ENCODE measurements around the gene PIP4K2A.
"Not testable (repeated sequence)": the region's sequence is repeated elsewhere in the genome, so short reads cannot be mapped to it uniquely, and the experiment has no call there.

The PIP4K2A gene

DNA sequence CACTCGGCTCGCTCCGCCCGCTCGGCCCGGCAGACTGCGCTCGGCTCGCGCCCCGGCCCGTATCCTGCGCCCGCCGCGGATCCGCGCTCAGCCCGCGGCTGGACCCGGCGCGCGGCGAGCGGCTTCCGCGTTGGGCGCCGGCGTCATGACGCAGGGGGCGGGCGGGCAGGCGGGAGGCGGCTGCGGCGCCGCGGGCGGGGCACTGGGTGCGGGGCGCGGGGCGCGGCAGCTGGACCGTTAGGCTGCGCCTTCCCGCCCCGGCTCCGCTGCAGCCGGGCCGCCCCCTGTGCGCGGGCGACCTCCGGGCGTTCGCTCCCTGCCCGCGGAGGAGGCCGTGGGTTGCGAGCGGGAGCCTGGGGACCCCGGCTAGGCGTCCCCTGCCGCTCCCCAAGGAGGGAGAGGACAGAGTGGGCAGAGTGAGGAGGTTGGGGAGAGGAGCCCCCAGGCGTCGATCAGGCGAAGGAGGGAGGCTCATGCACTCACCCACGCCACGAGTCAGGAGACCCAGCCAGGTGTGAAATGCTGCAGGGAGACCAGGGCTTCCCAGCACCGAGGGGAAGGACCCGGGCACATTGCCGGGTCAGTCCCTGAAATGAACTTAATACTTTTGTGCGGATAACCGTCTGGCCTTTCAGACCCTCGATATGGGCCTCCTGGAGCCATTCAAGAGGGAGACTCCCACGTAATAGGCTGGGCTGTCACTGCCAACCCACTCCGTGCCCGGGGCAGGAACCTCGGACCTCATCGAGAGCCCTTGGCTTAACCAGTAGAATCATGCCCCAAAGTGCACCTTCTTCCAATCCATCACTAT is at the start of gene PIP4K2A:
Gene PIP4K2A (minus strand): TSS at position 100 of the 811 bp plus-strand sequence. CDS start 252 bp downstream, outside the sequence.
- peak; percentile 64 to 73 for DNase-seq

DNA sequence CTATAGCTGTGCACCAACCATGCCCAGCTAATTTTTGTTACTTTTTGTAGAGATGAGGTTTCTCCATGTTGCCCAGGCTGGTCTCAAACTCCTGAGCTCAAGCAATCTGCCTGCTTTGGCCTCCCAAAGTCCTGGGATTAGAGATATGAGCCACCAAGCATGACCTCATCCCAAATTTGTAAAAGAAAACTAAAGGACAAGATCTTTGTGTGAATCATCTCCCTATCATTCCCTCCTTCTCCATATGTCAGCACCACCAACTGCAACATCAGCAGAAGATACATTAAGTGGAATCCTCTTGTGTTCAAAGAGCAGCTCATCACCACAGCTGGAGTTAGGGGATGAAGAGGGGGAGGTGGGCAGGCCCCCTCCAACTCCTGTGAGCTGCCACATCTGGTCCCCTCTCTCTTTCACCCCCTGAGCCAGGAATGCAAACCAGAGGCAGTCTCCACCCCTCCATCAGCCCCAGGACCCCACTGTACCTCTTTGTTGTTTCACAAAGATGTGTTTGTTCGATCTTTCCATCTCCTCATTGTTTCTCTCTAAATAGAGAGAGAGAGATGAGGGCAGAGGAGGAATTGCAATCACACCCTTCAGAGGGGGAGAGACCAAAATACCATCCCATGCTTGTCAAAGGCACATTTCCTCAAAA is 47.3 kb upstream of the PIP4K2A start:
- no peak for DNase-seq

DNA sequence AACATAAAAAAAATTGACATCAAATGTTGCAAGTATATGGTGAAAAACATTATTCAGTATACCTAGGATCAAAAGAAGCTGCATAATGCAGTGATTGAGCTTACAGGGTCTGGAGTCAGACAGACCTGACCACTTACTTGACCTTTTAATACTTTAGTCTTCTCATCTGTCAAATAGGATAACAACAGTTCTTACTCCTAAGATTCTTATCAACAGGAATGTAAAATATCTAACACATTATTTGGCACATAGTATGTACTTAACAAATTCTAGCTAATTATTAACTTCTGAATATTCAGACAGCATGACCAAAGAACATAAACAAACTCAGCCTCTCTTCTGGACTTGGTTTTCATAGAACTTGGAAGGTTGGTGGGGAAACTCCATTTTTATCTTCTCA is 45.6 kb upstream of the PIP4K2A start:
- no peak for DNase-seq

DNA sequence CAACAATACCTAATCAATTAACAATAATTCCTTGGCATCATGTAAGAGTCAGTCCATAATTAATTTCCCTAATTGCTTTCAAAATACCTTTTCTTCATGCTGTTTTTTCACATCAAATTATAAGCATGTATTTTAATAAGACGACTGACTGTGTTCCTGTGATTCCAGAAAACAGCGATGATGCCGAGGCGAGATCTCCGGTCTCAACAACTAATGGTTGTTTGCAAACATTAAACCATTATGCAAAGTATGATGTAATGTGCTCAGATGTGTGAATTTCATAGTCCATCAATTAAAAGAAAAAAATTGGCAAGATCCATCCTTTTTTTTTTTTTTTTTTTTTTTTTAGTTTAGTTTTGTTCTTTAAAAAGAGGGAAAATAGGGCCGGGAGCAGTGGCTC is 44.5 kb upstream of the PIP4K2A start:
- no peak for DNase-seq

DNA sequence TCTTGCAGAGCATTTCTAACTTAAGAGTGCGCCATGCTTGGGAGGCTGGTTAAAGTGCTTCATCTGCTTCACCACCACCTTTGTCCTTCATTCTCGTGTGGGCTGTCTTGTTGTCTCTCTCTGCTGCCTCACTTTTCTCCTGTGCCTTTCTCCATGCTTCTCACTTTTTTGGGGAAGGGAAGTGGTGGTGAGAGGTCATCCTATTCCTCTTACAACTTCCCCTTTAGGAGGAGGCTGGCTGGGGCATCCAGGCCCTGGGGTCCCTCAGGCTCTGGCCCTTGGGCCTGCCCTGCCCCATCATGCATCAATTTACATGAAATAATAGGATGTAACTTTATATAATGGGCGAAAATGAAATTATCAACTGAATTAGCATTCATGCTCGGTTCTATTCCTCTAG is 39.9 kb upstream of the PIP4K2A start:
- DNase-seq: no peak

DNA sequence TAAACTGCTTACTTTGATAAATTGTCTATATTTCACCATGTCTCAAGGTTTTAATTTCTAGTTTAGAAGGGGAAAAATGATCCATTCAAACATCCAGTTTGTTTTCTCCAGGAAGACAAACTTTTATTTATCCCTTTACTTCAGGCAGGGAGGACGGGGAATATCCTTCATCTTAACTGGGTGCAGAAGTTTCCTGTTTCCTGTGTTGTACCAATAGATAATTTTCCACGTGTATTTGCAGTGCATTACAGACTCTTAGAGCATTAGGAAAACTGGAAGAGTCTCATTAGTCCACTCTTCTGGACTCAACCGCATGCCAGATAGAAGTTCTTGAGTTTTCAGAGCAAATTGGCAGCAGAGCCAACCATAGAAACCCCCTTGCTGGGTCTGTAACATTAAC is 39.4 kb upstream of the PIP4K2A start:
- no peak for DNase-seq

DNA sequence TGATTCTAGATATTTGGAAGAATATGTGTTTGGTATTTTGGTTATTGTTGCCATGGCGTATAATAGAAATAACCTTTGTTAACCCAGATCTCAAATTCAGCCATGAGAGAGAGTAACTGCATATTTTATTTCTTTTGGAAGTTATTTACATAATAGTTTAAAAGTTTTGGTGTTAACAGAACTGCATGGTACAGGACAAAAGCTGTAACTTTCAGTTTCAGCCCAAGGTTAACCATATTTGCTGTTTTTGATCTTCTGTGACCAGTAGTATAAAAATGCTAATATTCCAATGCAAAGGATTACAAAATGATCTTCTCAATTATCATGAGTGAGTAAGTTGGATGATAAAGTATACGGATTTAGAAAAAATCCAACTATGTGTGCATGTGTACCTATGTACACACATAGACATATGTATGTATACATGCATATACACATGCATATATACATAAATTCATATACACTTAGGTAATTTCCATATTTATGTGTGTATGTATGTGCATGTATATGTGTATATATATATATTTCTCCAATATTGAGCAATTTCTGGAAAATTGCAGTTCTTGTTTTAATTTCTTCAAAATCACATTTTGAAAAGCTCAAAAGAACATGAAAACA is 38.0 kb upstream of the PIP4K2A start:
- DNase-seq: no peak

DNA sequence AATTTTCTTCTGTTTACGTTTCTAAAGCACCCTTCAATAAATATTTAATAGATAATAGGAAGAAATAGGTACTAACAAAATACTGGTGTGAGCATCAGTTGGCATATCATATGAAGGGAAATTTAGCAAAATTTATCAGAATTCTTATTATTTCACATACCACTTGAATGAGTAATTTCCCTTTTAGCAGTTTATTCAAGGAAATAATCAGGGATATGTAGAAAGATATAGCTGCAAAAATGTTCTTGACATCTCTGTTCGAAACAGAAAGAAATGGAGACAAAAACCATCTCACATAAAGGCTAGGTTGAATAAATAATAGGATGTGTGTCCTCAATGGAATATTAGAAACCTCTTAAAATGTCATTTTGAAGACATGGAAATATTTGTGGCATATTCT is 35.8 kb upstream of the PIP4K2A start:
- DNase-seq: no peak

DNA sequence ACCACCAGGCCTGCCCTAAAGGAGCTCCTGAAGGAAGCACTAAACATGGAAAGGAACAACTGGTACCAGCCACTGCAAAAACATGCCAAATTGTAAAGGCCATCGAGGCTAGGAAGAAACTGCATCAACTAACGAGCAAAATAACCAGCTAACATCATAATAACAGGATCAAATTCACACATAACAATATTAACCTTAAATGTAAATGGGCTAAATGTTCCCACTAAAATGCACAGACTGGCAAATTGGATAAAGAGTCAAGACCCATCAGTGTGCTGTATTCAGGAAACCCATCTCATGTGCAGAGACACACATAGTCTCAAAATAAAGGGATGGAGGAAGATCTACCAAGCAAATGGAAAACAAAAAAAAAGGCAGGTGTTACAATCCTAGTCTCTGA is 30.5 kb upstream of the PIP4K2A start:
- not testable (repeated sequence) for DNase-seq

DNA sequence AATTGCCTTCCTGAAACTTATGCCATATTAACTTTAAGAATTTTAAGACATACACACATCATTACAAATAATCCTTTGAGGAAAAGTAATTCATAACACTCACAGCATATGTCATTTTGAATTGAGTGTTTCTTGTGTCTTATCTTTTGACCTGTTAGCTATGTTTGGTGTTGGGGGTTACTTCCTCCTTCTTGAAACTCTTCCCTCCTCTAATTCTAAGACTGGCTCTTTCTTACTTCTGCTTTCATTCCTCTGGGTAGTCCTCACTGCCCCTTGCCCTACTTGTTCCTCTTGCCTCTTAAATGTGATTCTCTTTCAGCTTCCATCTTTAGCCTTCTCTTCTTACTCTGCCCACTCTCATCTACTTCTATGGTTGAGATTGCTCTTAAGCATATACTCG is 28.3 kb upstream of the PIP4K2A start:
- no peak for DNase-seq

DNA sequence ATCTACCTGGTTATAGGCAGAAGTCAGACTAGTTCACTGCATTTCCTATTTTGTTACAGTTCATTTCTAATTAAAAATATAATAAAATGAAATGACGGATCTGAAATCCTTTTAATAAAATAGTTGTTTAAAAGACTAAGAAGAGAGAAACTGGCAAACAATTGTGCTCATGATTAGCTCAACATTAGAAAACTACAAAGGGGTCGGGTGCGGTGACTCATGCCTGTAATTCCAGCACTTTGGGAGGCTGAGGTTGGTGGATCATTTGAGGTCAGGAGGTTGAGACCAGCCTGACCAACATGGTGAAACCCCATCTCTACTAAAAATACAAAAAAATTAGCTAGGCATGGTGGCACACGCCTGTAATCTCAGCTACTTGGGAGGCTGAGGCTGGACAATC is 27.3 kb upstream of the PIP4K2A start:
- not testable (repeated sequence) for DNase-seq

DNA sequence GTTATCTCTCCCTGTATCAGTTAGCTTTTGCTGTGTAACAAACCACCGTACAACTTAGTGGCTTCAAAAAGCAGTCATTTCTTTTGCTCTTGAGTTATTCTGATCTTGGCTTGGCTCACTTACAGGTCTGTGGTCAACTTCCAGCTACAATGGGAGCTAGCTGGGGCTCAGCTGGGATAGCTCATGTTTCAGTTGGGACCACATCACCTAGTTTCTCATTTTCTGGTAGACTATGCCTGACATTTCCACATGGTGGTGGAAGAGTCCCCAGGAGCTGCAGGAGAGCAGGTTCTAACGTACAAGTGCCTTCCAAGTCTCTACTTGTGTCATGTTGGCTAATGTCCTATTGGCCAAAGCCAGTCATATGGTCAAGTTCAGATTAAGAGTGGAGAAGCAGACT is 25.8 kb upstream of the PIP4K2A start:
- DNase-seq: no peak

DNA sequence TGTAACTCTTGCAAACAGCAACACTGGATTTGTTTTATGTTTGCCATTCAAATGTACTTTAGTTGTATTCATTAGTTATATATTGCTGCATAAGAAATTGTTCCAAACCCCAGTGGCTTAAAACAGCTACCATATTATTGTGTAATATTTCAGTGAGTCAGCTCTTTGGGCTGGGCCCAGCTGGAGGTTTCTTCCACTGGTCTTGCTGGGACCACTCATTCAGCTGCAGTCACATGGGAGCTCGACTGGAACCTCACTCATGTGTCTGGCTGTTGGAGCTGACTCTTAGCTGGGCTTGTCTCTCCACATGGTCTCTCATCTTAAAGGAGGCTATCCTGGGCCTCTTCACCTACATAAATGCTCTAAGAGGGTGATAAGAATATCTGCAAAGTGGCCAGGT is 23.2 kb upstream of the PIP4K2A start:
- DNase-seq: no peak

DNA sequence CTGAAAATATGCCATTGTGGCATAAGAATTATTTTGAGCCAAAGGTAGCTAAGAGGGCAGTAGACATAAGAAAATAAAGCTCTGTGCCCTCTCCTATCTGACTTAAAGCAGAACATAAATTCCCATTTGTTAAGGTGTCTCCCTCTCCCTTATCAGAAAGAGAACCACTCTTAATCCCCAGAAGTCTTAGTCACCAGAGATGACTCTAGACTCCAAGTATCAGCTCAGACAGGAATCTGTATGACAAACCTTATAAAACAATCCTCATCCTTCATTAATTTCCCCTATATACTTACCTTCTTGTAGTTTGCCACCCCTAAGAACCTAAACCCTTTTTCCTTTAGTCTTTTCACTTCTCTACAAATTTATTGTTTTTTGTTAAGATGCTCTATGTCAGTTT is 21.8 kb upstream of the PIP4K2A start:
- DNase-seq: no peak

DNA sequence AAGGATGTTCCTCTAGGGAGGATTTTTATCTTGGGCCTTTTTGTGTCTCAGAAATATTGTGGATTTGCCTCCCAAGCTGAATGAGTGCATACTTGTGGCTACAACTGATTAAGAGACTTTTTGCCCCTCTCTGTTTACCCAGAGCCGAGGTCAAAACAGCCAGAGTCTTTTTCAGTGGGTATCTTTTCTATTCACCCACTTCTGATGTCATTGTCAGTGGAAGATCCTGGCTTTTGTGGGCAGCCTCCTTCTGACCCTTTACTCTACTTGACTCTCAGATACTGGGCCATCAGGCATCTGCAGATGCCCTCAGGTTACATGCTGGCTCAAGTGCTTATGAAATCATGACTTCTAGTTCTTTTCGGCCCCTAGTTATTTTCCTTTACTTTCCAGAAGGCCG is 19.6 kb upstream of the PIP4K2A start:
- no peak for DNase-seq

DNA sequence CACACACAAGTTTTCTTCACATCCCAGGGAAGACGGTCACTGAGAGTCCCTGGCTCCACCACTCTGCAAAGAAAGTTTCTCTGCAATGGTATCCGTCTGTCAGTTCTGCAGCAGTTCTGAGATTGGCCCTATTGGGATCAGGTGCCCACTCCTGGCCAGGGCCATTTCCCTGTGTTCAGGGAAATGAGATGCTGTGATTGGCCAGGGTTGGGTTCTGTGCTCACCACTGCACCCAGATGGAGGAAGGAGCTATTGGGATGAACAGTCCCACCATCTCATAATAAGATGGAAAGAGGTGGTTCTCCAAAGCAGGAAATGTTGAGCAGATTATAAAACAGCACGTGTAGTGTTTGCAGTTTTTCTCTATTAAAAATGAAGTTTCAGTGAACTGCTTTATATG is 13.3 kb upstream of the PIP4K2A start:
- DNase-seq: no peak

DNA sequence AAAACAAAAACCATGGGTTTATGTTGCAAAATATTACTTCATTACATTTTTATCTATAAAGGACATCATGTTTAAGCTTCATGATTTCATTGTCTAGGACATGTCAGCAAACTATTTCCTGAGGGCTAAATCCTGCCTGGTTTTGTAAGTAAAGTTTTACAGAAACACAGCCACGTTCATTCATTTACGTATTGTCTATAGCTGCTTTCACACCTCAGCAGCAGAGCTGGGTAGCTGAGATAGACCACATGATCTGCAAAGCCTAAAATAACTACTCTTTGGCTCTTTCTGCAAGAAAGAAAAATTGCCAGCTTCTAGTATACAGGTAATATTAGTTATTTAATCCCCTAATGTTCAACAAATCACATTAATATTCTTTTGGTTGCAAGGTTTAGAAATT is 12.7 kb upstream of the PIP4K2A start:
- DNase-seq: no peak

DNA sequence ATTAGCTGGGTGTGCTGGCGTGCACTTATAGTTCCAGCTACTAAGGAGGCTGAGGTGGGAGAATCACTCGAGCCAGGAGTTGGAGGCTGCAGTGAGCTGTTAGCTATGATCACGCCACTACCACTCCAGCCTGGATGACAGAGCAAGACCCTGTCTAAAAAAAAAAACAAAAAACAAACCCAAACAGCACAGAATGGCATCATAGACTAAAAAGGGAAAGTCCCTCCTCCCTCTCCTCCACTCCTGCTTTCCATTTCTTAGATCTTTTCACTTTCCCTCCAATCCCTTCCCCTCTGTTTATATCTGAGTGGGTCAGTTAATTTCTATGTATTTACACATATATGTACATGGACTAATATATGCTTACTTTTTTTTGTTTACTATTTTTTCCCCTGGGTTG is 10.4 kb upstream of the PIP4K2A start:
- no peak for DNase-seq

DNA sequence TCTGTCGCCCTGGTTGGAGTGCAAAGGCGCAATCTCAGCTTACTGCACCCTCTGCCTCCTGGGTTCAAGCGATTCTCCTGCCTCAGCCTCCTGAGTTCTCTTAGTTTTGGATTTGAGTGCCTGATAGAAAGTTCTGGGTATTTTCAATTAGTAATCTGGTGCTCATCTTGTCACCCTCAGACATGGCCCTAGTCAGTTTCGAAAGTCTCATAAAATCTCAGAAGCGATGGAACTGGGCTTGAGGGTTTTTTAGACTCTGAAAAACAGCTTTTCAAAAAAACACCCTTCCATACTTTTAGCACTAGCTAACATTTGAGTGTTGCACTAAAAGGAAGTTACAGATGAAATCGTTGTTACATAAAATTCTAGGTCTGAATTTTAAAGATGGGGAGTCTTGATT is 9.4 kb upstream of the PIP4K2A start:
- DNase-seq: no peak

DNA sequence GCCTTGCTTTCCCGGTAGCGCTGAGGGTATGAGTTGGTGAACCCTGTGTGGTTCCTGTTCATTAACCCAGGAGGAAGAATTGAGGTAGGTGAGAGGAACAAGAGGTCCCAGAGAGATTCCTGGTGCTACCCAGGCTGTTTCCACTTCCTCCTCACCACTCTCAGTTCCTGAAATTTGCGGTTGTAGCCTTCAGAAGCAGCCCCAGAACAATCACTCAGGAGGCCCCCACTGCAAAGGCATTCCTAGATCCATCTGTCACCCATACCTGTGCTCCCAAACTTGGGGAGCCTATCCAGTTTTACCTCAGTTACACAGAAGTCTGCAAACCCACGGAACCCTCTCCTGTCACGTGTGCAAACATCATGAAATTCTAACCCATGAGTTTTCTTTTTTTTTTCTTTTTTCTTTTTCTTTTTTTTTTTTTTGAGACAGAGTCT is 9.0 kb upstream of the PIP4K2A start:
- no peak for DNase-seq

DNA sequence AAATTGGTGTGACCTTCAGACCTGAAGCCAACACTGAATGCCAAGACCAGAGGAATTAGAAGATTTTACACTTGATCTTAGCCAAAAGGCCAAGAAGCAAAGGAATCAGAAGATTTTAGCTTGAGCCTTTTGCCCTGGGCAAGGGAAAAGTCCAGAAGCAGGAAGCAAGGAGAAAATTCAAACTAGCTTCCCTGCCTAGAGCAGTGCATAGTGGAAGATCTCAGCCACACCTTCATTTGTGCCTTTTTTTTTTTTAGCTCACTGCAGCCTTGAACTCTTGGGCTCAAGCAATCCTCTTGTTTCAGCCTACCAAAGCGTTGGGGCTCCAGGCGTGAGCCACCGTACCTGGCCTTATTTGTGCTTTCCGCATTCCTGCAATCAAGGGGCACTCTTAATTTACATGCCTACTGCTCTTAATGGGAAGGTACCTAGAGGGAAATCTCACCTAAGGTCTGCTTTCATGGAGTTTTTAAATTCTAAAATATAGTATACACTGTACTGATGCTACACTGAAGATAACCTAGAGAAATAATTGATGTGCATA is 8.3 kb upstream of the PIP4K2A start:
- no peak for DNase-seq

DNA sequence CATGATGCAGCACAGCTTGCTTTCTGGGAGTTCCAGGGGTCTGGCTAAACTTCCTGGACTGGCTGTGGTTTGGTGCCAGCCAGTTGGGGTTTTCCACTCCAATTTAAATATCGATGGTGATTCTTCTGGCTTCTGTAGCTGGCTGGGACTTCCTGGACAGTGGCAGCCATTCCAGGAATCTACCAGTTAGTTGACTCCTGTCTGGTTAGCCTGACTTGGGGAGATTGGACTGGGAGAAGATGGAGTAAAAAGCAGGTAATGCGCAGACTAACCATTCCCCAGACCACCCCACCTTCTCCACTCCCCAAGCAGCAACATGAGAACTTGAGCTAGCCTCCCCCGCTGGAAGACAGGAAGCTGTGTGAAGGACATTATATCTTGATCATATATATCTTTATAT is 6.3 kb upstream of the PIP4K2A start:
- DNase-seq: no peak

DNA sequence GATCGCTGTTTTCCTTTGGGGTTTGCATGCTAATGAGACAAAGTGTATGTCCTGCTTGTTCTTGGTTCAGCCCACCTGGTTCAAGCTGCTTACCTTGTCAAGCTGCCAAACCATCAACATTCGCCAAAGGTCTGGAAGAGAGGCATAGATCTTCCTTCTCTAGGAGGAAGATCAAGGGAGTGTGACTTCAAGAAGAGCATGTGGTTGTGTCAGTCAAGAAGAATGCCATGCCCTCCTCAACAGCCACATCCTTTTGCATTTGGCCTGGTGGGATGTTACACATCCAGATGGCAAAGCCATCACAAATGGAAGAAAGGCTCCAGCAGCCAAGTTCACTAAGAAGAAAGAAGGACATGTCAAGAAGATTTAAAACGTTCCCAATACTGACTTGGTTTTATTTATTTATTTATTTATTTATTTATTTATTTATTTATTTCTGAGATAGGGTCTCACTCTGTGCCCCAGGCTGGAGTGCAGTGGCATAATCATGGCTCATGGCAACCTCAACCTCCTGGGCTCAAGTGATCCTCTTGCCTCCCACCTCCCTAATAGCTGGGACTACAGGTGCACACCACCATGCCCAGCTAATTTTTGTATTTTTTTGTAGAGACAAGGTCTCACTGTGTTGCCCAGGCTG is 5.1 kb upstream of the PIP4K2A start:
- no peak for DNase-seq

All from stimulated activated CD4-positive, alpha-beta T cell treated with anti-CD3 and anti-CD28 coated beads, Interleukin-2, amount 100 ng/mL, for 48 hours (primary cell).